SK-N-SH treated with all-trans-retinoic acid at 6 μM for 48 hours (cell line): ENCODE data around the gene NCOA5.

Experiments used
- BACH2 ChIP-seq: fragments of 250-450 bp; sonication (Bioruptor Pico); IDR thresholded peaks from 2 replicates; pipeline ENCODE4 v1.9.0; 2021; ENCODE audit warnings: mild to moderate bottlenecking, borderline replicate concordance
- CREB5 ChIP-seq: fragments of 250-450 bp; sonication (Bioruptor Pico); IDR thresholded peaks from 2 replicates; pipeline ENCODE4 v1.5.1; 2020; ENCODE audit warnings: low read depth, mild to moderate bottlenecking, moderate library complexity
- PATZ1 ChIP-seq: fragments of 250-450 bp; sonication (Bioruptor Pico); IDR thresholded peaks from 2 replicates; pipeline ENCODE4 v1.8.0; 2020; ENCODE audit warnings: mild to moderate bottlenecking, moderate library complexity, borderline replicate concordance
- PPARA ChIP-seq: fragments of 250-450 bp; sonication (Bioruptor Pico); IDR thresholded peaks from 2 replicates; pipeline ENCODE4 v1.5.0; 2020; ENCODE audit warnings: mild to moderate bottlenecking, borderline replicate concordance
- TSHZ2 ChIP-seq: fragments of 250-450 bp; sonication (Bioruptor Pico); IDR thresholded peaks from 2 replicates; pipeline ENCODE4 v1.5.0; 2020; ENCODE audit warnings: mild to moderate bottlenecking, moderate library complexity
- ZC3H10 ChIP-seq: fragments of 250-450 bp; sonication (Bioruptor Pico); IDR thresholded peaks from 2 replicates; pipeline ENCODE4 v1.5.1; 2021; ENCODE audit warnings: mild to moderate bottlenecking, moderate library complexity
- ZFP30 ChIP-seq: fragments of 450-650 bp; formaldehyde crosslinking; IDR thresholded peaks from 2 replicates; pipeline ENCODE4 v1.5.0; 2022; ENCODE audit warnings: mild to moderate bottlenecking, moderate library complexity
- ZNF8 ChIP-seq: fragments of 450-650 bp; formaldehyde crosslinking; IDR thresholded peaks from 2 replicates; pipeline ENCODE4 v1.5.0; 2020; ENCODE audit warnings: mild to moderate bottlenecking, moderate library complexity

GRCh38 chr20:46063151-46063550, 26.6 kb downstream of the NCOA5 start:
- TF ChIP-seq ZC3H10 (no peak), ZFP30 (CRISPR knock-in tag) (no peak), ZNF8 (no peak), PPARA (CRISPR knock-in tag) (no peak), CREB5 (CRISPR knock-in tag) (no peak), BACH2 (CRISPR knock-in tag) (no peak), TSHZ2 (no peak), PATZ1 (CRISPR knock-in tag) (no peak)
